ENCODE results near the gene COL5A3. TPM values are rescaled to one million over a fixed set of nuclear protein-coding genes. Genes with fewer than 3 reads are reported as not detected.

The COL5A3 gene
- total and polyA plus RNA-seq, 12 donors: 3.8 to 35.6 (median 10.7) TPM

DNA sequence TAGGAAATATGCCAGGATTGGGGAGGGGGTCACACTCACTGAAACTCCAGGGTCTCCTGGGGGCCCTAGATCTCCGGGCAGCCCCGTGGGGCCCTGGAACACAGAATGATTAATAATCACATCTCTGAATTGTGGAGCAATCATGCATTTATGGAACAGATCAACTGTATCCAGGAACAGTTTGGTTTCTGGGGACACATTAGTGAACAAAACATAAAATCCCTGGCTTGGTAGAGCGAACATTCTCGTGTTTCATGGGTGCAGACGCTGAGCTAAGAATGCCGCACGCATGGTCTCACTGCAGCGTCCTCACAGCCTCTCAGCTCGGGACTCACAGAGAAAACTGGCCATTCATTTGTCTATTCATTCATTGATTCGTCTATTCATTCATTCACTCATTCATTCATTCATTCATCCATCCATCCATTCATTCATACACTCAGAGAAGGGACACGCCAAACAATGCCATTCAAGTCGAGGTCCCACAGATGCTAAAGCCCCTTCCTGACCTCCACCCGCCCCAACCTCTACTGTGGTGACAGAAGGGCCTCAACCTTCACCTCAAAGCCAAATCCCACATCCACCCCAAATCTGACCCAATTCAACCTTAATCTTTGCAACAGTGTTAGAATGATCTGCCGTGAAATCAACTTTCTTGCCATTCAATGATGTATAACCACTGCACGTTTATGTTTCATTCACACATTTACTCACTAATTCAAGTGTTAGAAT lies 39.0 kb downstream of the COL5A3 start:
- TF ChIP-seq, protein P1, sequence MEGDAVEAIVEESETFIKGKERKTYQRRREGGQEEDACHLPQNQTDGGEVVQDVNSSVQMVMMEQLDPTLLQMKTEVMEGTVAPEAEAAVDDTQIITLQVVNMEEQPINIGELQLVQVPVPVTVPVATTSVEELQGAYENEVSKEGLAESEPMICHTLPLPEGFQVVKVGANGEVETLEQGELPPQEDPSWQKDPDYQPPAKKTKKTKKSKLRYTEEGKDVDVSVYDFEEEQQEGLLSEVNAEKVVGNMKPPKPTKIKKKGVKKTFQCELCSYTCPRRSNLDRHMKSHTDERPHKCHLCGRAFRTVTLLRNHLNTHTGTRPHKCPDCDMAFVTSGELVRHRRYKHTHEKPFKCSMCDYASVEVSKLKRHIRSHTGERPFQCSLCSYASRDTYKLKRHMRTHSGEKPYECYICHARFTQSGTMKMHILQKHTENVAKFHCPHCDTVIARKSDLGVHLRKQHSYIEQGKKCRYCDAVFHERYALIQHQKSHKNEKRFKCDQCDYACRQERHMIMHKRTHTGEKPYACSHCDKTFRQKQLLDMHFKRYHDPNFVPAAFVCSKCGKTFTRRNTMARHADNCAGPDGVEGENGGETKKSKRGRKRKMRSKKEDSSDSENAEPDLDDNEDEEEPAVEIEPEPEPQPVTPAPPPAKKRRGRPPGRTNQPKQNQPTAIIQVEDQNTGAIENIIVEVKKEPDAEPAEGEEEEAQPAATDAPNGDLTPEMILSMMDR (IDR thresholded peaks at IDR 0.05): no peak
- Histone ChIP-seq H3K4me3 (no peak overlapping the region), H3K9me3 (no peaks in the 10 kb centered on the region), H3K27ac (no peak overlapping the region), H3K4me1 (no peaks in the 10 kb centered on the region), H3K36me3 (peaks cover 0 to 80% (median 3%) of the 10 kb centered on the region in 9 donors), H3K27me3 (peaks cover 0 to 30% (median 20%) of the 10 kb centered on the region in 7 donors)
- ATAC-seq (no peak), DNase-seq (no peak)
- intact Hi-C loops (cut with DNase I): no loop called here
- WGBS, 2 donors: 74% methylated on average over 15 of the region's 15 CpGs

DNA sequence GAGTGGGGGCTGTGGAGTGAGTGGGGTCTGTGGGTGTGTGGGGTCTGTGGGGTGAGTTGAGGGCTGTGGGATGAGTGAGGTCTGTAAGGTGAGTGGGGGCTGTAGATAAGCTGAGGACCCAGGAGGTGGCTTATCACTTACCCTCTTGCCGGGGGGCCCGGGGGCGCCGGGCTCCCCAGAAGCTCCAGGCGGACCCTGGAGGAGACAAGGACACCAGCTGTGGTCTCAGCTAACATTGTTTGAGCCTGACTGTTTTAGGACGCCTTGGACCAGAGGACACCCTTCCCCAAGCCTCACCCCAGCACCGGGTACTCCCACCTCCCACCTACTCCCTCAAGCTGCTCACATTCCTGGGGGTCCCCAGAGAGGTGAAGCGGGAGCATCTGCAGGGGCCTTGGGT lies 39.8 kb downstream of the COL5A3 start:
- H3K27me3 ChIP-seq: peaks cover 0 to 36% (median 29%) of the 10 kb centered on the region in 7 donors
- DNase-seq (no peak), ATAC-seq (no peak)
- intact Hi-C loops (cut with DNase I): no loop called here
- peaks cover 0 to 82% (median 3%) of the 10 kb centered on the region in 9 donors for H3K36me3 ChIP-seq
- 66 to 79% methylated on average over 3 to 8 of the region's 8 CpGs for WGBS, 2 donors
- no peak overlapping the region for H3K4me3 ChIP-seq
- no peak overlapping the region for H3K27ac ChIP-seq
- H3K4me1 ChIP-seq: no peaks in the 10 kb centered on the region
- no peaks in the 10 kb centered on the region for H3K9me3 ChIP-seq
- TF ChIP-seq, protein P1 (IDR thresholded peaks at IDR 0.05): no peak

DNA sequence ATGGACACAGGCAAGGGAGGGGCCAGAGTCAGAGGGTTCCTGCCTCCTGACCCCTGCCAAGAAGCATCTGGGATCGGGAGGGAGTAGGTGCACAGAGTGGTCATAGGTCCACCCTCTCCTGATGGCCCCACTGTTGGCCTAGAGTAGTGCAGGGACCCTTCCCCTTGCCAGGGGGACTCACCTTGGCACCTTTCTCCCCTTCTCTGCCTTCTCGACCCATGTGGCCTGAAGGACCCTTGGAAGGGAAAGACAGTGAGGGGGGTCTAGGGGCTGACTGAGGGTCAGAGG lies 40.7 kb downstream of the COL5A3 start:
- Histone ChIP-seq H3K4me1 (no peaks in the 10 kb centered on the region), H3K9me3 (no peaks in the 10 kb centered on the region), H3K27me3 (peaks cover 0 to 45% (median 32%) of the 10 kb centered on the region in 7 donors), H3K36me3 (peaks cover 0 to 77% (median 3%) of the 10 kb centered on the region in 9 donors), H3K27ac (no peak overlapping the region), H3K4me3 (no peak overlapping the region)
- ATAC-seq (no peak), DNase-seq (no peak)
- TF ChIP-seq, protein P1 (IDR thresholded peaks at IDR 0.05): no peak
- WGBS, 2 donors: 72 to 78% methylated on average over 2 of the region's 2 CpGs
- intact Hi-C loops (cut with DNase I): no loop called here

DNA sequence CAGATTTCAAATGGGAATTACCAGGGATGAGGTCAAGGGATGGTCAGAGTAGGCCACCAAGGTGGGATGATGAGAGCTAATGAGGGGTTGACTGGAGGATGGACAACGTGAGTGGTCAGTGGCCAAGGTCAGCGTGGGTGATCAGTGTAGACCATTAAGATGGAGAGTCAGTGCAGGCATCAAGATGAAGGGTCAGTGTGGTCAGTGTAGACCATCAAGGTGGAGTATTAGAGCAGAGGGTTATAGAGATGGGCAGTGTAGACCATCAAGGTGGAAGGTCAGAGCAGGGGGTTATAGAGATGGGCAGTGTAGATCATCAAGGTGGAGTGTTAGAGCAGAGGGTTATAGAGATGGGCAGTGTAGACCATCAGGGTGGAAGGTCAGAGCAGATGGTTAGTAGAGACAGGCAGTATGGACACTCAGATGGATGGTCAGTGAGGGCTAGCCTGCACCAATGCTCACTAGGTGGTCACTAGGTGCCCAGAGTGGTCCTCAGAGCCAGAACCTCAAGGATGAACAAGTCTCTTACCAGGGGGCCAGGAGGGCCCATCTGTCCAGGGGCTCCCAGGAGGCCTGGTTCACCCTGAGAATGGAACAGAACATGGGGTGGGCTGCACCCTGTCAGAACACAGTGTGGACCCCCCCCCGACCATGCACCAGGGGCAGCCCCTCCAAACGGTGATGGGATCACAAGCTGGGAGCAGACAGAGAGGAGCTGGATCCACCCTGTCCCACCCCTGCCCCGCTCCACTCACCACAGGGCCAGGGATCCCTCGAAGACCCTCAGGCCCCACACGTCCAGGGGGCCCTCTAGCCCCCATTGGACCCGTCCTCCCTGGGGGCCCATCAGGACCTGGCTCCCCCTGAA lies 41.2 kb downstream of the COL5A3 start:
- Histone ChIP-seq H3K27ac (no peak overlapping the region), H3K4me3 (no peak overlapping the region), H3K27me3 (peaks cover 0 to 51% (median 32%) of the 10 kb centered on the region in 7 donors), H3K9me3 (no peaks in the 10 kb centered on the region), H3K36me3 (peaks cover 0 to 77% (median 3%) of the 10 kb centered on the region in 9 donors), H3K4me1 (no peaks in the 10 kb centered on the region)
- 75 to 77% methylated on average over 8 of the region's 8 CpGs for WGBS, 2 donors
- no peak for ATAC-seq
- intact Hi-C loops (cut with DNase I): no loop called here
- no peak for DNase-seq
- TF ChIP-seq, protein P1 (IDR thresholded peaks at IDR 0.05): no peak

Measured in heart right ventricle (tissue), 16 donors.